HL-60 (cell line): ENCODE measurements around the gene MGAT5.

Experiments
- DNase-seq, 2 experiments: peaks; one replicate each; pipeline ENCODE4 v3.0.0-alpha.2; 2010 to 2020; ENCODE audit warnings: low read depth in 1 of 2, low spot score in 1 of 2
- H3K27ac ChIP-seq: fragments of 250-450 bp; sonication (Bioruptor Pico); replicated peaks from 2 replicates; pipeline ENCODE4 v1.5.1; 2020; ENCODE audit warnings: mild to moderate bottlenecking, moderate library complexity
- H3K27me3 ChIP-seq: fragments of 250-450 bp; sonication (Bioruptor Pico); 2 replicates; pipeline ENCODE4 v1.5.1; 2021; ENCODE audit warnings: mild to moderate bottlenecking, moderate library complexity; ENCODE audit not compliant: insufficient read depth, poor library complexity, severe bottlenecking
- H3K4me3 ChIP-seq: replicated peaks from 2 replicates; pipeline ENCODE4 v1.5.1; 2011; ENCODE audit warnings: mild to moderate bottlenecking, control low read depth, low read length; ENCODE audit not compliant: insufficient read depth
- CTCF ChIP-seq: IDR thresholded peaks from one replicate; pipeline ENCODE4 v1.5.1; 2011; ENCODE audit warnings: low read length, control low read depth, inconsistent platforms; ENCODE audit not compliant: insufficient read depth
- GABPA ChIP-seq: IDR thresholded peaks from 2 replicates; pipeline ENCODE4 v1.6.1; 2012; ENCODE audit warnings: low read depth
- POLR2AphosphoS5 ChIP-seq: IDR thresholded peaks from 2 replicates; pipeline ENCODE4 v1.6.1; 2012; ENCODE audit warnings: low read depth
- REST ChIP-seq: IDR thresholded peaks from 2 replicates; pipeline ENCODE4 v1.6.1; 2012; ENCODE audit warnings: low read depth; ENCODE audit not compliant: insufficient replicate concordance
- SPI1 ChIP-seq: IDR thresholded peaks from 2 replicates; pipeline ENCODE4 v1.6.1; 2012; ENCODE audit warnings: low read depth, mild to moderate bottlenecking, borderline replicate concordance

Gene MGAT5

GRCh38 chr2:134320930-134321329, 67.1 kb downstream of the MGAT5 start:
- DNase-seq = peak in 1 of 2 experiments; percentile 32
- TF ChIP-seq POLR2AphosphoS5 = no peak
- TF ChIP-seq REST = no peak
- TF ChIP-seq CTCF = no peak
- TF ChIP-seq GABPA = no peak
- TF ChIP-seq SPI1 = no peak
- Histone ChIP-seq H3K27me3 (no peaks in the 10 kb centered on the region), H3K27ac (no peak overlapping the region), H3K4me3 (no peak overlapping the region)

GRCh38 chr2:134323777-134324176, 69.9 kb downstream of the MGAT5 start:
- no peak overlapping the region for H3K27ac ChIP-seq
- DNase-seq = no peak
- no peaks in the 10 kb centered on the region for H3K27me3 ChIP-seq
- no peak for TF ChIP-seq SPI1
- no peak for TF ChIP-seq REST
- no peak for TF ChIP-seq POLR2AphosphoS5
- TF ChIP-seq CTCF = no peak
- TF ChIP-seq GABPA = no peak
- no peak overlapping the region for H3K4me3 ChIP-seq

- TF ChIP-seq CTCF (no peak), REST (no peak), POLR2AphosphoS5 (no peak), GABPA (no peak), SPI1 (no peak)
- Histone ChIP-seq H3K27me3 (no peaks in the 10 kb centered on the region), H3K27ac (no peak overlapping the region), H3K4me3 (no peak overlapping the region)
- DNase-seq = no peak
These were observed 70.6 kb downstream of the MGAT5 start for GRCh38 chr2:134324430-134324829.
